Measurements from ENCODE around the gene TXNIP.

Gene TXNIP

DNA sequence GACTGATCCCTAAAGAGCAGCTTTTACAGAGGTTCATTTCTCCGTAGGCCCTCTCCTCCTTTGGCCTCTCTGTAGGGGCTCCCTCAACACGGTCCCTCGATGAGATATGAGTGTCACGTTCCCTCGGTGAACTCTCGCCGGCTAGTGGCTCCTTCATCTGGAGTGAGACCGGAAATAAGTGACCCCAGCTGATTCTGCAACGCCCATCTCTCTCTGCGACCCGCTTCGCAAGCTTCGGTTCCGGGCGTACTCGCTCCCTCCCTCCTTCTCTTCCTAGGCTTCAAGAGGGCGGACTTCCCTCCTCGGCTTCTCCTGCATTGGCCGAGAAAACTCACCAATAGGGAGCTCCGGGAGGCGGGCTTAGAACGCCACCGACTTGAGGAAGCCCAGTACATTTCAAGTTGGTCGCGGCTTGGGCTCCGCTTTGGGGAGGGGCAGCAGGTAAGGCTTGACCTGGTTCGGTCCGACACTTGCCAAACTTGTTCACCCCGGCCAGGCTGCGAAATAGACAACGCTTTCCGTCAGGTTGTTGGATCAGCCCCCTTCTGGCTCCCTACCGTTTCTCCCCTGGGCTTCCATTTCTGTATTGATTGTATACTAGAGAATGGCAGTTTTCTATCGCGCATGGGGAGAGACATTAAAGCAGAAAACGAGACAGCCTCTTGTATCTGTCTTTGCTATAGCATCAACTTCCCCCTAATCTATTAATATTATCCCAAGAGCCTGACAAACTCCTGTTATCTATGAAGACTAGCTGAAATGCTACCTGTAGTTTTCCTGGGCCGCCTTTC, 31.9 kb downstream of the TXNIP start, which contains the start of the genes ANKRD34A and POLR3GL:
Gene ANKRD34A, minus strand, starts transcription at position 248 of the 791 bp plus-strand sequence. CDS start 2,816 bp downstream, outside the sequence.
Gene POLR3GL, plus strand, starts transcription at position 363 of the 791 bp plus-strand sequence. CDS start 10,176 bp downstream, outside the sequence.
- H3K4me3 ChIP-seq (ENCODE audit: low read depth in 1 of 2, low read length in 1 of 2), result peak within 1 kb of the TSS; percentile 67 to 80
- peak within 1 kb of the TSS; percentile 65 for H3K27ac ChIP-seq
- H3K27me3 ChIP-seq, result peaks cover 42% of the 10 kb centered on the region
- peaks cover 56% of the 10 kb centered on the region in 2 experiments for H3K4me1 ChIP-seq (ENCODE audit: control insufficient read depth in 1 of 2, insufficient read depth in 1 of 2, low read depth in 1 of 2, low read length in 1 of 2)
- H3K36me3 ChIP-seq, result no peaks in the 10 kb centered on the region
- TF ChIP-seq, protein P1, sequence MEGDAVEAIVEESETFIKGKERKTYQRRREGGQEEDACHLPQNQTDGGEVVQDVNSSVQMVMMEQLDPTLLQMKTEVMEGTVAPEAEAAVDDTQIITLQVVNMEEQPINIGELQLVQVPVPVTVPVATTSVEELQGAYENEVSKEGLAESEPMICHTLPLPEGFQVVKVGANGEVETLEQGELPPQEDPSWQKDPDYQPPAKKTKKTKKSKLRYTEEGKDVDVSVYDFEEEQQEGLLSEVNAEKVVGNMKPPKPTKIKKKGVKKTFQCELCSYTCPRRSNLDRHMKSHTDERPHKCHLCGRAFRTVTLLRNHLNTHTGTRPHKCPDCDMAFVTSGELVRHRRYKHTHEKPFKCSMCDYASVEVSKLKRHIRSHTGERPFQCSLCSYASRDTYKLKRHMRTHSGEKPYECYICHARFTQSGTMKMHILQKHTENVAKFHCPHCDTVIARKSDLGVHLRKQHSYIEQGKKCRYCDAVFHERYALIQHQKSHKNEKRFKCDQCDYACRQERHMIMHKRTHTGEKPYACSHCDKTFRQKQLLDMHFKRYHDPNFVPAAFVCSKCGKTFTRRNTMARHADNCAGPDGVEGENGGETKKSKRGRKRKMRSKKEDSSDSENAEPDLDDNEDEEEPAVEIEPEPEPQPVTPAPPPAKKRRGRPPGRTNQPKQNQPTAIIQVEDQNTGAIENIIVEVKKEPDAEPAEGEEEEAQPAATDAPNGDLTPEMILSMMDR (IDR thresholded peaks at IDR 0.05), result peak; percentile 53
- no peaks in the 10 kb centered on the region for H3K9me3 ChIP-seq

DNA sequence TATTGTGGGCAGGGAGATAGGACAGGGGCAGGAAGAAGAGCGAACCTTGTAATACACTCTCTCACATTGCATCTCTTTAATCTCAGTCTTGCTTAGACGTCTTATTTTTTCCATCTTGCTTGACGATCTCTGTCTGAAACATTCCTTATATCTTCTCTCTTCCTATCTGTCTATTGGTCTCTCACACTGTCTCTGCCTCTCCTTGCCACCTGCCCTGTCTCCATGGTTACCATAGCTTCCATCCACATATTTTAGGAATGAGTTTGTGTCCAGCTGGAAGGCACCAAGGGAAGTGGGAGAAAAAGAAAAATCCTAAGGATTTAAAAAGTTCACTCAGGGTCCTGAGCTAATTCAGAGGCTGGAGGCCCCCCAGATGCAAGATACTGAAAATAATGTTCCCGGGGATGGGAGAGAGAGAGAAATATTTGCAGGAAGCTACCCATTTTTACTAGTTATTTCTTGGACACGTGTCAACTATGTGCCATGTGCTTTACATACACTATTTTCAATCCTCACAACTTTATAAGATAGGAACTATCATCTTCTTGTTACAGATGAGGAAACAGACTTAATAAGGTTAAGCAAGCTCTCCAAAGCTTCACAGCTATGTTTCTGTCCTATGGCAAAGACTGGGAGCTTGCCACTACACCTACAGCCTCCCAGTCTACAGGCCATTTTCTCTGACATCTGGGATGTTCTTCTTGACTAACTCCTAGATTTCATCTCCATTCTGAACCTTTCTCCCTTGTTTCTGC, 32.9 kb downstream of the TXNIP start:
- peak overlapping the region; percentile 67 to 80 for H3K4me3 ChIP-seq (ENCODE audit: low read depth in 1 of 2, low read length in 1 of 2)
- peak overlapping the region; percentile 65 for H3K27ac ChIP-seq
- H3K36me3 ChIP-seq, result no peaks in the 10 kb centered on the region
- H3K4me1 ChIP-seq (ENCODE audit: control insufficient read depth in 1 of 2, insufficient read depth in 1 of 2, low read depth in 1 of 2, low read length in 1 of 2), result peaks cover 64 to 67% of the 10 kb centered on the region in 2 experiments
- H3K9me3 ChIP-seq, result no peaks in the 10 kb centered on the region
- peaks cover 47% of the 10 kb centered on the region for H3K27me3 ChIP-seq
- TF ChIP-seq, protein P1 (IDR thresholded peaks at IDR 0.05), result no peak

DNA sequence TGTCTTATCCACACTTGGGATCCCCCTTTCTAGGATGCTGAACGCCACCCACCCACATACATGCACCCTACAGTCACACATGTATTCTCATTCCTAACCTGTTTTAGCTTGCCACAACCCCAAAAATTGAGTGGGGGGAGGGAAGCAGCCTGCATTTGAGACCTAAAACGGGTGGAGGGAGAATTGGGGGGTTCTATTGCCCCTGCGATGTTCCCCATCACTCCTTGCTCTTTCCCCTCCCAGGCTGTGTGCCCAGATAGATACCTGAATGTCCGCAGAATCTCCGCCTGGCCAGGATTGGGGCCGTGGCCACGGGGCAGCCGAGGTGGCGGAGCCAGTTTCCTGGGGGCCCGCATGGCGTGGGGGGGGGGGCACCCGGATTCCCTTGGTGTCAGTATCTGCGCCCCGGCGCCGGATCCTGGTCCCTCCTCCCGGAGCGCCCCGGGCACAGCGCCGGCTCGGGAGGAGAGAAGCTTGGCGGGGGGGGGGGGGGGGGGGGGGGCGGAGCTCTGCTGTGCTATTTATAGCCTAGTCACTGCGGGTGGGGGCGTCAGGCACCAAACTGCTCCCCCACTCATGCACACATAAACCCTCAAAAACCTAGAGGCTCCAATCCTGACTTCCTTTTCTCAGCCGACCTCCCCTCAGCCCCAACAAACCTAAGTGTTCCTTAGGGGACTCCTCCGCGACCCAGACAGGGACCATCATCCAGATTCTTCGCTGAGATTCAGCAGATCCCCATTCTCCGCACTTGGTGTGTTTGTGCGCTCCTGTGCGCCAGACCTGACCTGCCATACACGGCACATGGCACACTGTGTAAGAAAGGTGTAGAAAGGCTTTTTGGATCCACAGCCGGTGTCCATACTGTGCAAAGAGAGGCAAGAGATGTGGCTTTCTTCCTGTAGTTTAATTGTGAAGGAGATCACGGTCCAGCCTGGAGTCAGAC, 33.9 kb downstream of the TXNIP start:
- no peak overlapping the region for H3K27ac ChIP-seq
- peak overlapping the region; percentile 66 to 71 for H3K4me3 ChIP-seq (ENCODE audit: low read depth in 1 of 2, low read length in 1 of 2)
- H3K36me3 ChIP-seq, result no peaks in the 10 kb centered on the region
- no peaks in the 10 kb centered on the region for H3K9me3 ChIP-seq
- peaks cover 71 to 73% of the 10 kb centered on the region in 2 experiments for H3K4me1 ChIP-seq (ENCODE audit: control insufficient read depth in 1 of 2, insufficient read depth in 1 of 2, low read depth in 1 of 2, low read length in 1 of 2)
- TF ChIP-seq, protein P1 (IDR thresholded peaks at IDR 0.05), result no peak
- H3K27me3 ChIP-seq, result peaks cover 47% of the 10 kb centered on the region

DNA sequence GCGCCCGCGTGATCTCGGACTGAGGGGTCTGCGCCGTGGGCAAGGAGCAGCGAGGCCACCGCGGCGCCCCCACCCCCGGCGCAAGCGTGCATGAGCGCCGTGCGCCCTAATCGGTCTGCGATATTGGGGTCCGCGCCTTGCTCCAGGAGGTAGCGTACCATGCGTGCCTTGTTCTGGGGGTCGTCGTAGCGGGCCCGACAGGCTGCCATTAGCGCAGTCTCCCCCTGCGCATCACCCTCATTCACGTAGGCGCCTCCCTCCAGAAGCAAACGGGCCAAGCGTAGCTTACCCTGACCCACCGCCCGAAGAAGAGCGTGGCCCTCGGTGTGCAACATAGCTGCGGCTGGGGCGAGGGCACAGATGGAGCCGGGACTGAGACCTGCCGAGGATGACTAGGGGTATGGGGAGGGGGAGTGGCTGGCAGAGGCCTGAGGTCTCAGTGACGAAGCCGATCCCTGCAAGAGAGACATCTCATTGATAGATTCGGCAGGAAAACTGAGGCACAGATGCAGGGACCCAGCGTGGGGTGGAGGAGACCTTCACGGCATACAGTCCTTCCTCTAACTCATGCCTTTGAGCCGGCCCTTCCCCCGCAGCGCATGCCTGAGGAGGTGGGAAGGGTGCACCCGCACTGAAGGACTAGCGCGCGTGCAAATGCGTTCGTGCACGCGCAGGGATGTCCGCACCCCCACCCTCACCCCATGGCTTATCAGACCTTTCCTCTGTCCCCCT, 34.8 kb downstream of the TXNIP start:
- TF ChIP-seq, protein P1 (IDR thresholded peaks at IDR 0.05), result no peak
- peaks cover 80 to 81% of the 10 kb centered on the region in 2 experiments for H3K4me1 ChIP-seq (ENCODE audit: control insufficient read depth in 1 of 2, insufficient read depth in 1 of 2, low read depth in 1 of 2, low read length in 1 of 2)
- no peaks in the 10 kb centered on the region for H3K36me3 ChIP-seq
- peaks cover 47% of the 10 kb centered on the region for H3K27me3 ChIP-seq
- H3K27ac ChIP-seq, result no peak overlapping the region
- no peaks in the 10 kb centered on the region for H3K9me3 ChIP-seq
- H3K4me3 ChIP-seq (ENCODE audit: low read depth in 1 of 2, low read length in 1 of 2), result peak overlapping the region; percentile 66 to 71
